ENCODE data around the gene HOXC9. TPM values are rescaled to one million over a fixed set of nuclear protein-coding genes. Genes with fewer than 3 reads are reported as not detected.
A peak's percentile ranks its signal among the peaks of the same experiment; 100 is the strongest.

HOXC9 gene
- total and polyA plus RNA-seq, 9 of the 15 experiments (the other 6 are each of a cell fraction or from before 2014, with no cell fraction given): 1.1 to 10.5 (median 9.3) TPM

DNA sequence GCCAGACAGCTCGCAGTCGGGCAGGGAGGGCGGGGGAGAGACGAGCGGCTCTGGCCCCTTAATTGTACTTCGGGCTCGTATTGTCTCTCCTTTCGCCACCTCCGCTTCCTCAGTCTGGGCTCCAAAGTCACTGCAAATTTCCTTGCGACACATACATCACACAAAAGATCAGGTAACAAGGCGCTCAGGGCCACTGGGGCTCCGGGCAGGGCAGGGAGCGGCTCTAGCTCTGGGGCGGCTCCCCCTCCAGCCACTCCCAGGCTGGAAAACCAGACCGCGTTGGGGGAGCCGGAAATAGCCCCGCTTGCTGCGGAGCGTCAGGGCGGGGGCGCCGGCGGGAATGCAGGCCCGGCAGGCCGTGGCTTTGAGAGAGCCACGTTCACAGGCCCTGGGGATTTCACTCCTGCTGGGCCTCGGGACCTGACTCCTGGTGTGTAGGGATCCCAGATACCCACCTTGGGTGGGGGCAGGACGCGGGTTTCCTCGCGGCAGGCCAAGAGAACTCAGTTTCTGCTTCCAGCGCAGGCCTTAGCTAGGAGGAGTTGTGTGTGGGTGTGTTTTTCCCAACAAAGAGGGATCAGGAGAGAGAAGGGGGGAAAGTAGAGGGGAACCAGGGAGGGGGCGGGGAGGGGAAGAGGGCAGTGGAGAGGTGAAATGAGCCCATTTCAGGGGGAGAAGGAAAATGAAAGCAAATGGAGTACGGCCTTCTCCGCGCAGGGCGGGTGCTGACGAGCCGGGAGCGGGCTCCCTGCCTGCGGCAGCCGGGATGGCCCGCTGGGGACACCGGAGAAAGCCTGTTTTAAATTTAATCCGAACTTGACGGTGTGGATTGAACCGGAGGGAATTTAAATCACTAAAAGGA lies 4.4 kb upstream of the HOXC9 start (continued):
- TF ChIP-seq, protein P1, sequence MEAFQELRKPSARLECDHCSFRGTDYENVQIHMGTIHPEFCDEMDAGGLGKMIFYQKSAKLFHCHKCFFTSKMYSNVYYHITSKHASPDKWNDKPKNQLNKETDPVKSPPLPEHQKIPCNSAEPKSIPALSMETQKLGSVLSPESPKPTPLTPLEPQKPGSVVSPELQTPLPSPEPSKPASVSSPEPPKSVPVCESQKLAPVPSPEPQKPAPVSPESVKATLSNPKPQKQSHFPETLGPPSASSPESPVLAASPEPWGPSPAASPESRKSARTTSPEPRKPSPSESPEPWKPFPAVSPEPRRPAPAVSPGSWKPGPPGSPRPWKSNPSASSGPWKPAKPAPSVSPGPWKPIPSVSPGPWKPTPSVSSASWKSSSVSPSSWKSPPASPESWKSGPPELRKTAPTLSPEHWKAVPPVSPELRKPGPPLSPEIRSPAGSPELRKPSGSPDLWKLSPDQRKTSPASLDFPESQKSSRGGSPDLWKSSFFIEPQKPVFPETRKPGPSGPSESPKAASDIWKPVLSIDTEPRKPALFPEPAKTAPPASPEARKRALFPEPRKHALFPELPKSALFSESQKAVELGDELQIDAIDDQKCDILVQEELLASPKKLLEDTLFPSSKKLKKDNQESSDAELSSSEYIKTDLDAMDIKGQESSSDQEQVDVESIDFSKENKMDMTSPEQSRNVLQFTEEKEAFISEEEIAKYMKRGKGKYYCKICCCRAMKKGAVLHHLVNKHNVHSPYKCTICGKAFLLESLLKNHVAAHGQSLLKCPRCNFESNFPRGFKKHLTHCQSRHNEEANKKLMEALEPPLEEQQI (IDR thresholded peaks at IDR 0.05): no peak
- TF ChIP-seq KDM5B (IDR thresholded peaks at IDR 0.05; ENCODE audit: insufficient replicate concordance, low read depth, low read length) (peak; percentile 83), KAT2B (IDR thresholded peaks at IDR 0.05; ENCODE audit: low read depth, low read length) (no peak), ARNT (IDR thresholded peaks at IDR 0.05) (no peak), FOXK2 (conservative IDR thresholded peaks at IDR 0.05 in 1 of 2, IDR thresholded peaks at IDR 0.05 in 1 of 2; ENCODE audit: low read depth in 2 of 2) (peak in 1 of 2 experiments; percentile 7; a peak in 1 of 4 replicates), BDP1 (IDR thresholded peaks at IDR 0.05; ENCODE audit: insufficient read depth, insufficient read length) (no peak), SLC30A9 (CRISPR knock-in tag; IDR thresholded peaks at IDR 0.05) (no peak), FOXA1 (IDR thresholded peaks at IDR 0.05; ENCODE audit: borderline replicate concordance) (no peak), SUPT5H (IDR thresholded peaks at IDR 0.05) (peak; percentile 85), TEAD1 (CRISPR knock-in tag; IDR thresholded peaks at IDR 0.05) (peak; percentile 43 to 87; a peak in 2 of 4 replicates), ZBTB1 (CRISPR knock-in tag; IDR thresholded peaks at IDR 0.05; ENCODE audit: borderline replicate concordance, low read depth) (0 out of 2 replicates have a peak, but pooled peaks have one; percentile 34), KLF6 (CRISPR knock-in tag; IDR thresholded peaks at IDR 0.05; ENCODE audit: borderline replicate concordance) (peak; percentile 67; the same call in 1 of the 2 replicates), ELF1 (tag; IDR thresholded peaks at IDR 0.05) (peak; percentile 74), ZNF668 (CRISPR knock-in tag; IDR thresholded peaks at IDR 0.05) (no peak), ZNF282 (CRISPR knock-in tag; IDR thresholded peaks at IDR 0.05) (no peak), FOXA3 (CRISPR knock-in tag; conservative IDR thresholded peaks at IDR 0.05 in 1 of 2, IDR thresholded peaks at IDR 0.05 in 1 of 2) (no peak)
- TF ChIP-seq, protein P2, sequence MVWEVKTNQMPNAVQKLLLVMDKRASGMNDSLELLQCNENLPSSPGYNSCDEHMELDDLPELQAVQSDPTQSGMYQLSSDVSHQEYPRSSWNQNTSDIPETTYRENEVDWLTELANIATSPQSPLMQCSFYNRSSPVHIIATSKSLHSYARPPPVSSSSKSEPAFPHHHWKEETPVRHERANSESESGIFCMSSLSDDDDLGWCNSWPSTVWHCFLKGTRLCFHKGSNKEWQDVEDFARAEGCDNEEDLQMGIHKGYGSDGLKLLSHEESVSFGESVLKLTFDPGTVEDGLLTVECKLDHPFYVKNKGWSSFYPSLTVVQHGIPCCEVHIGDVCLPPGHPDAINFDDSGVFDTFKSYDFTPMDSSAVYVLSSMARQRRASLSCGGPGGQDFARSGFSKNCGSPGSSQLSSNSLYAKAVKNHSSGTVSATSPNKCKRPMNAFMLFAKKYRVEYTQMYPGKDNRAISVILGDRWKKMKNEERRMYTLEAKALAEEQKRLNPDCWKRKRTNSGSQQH (CRISPR knock-in tag; IDR thresholded peaks at IDR 0.05): no peak
- TF ChIP-seq, protein P3, sequence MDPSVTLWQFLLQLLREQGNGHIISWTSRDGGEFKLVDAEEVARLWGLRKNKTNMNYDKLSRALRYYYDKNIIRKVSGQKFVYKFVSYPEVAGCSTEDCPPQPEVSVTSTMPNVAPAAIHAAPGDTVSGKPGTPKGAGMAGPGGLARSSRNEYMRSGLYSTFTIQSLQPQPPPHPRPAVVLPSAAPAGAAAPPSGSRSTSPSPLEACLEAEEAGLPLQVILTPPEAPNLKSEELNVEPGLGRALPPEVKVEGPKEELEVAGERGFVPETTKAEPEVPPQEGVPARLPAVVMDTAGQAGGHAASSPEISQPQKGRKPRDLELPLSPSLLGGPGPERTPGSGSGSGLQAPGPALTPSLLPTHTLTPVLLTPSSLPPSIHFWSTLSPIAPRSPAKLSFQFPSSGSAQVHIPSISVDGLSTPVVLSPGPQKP (CRISPR knock-in tag; IDR thresholded peaks at IDR 0.05): no peak
